GM19372 (cell line): ENCODE data around the gene DHX30.
A peak's percentile ranks its signal among the peaks of the same experiment; 100 is the strongest.
"Not testable (repeated sequence)": the region's sequence is repeated elsewhere in the genome, so short reads cannot be mapped to it uniquely, and the experiment has no call there.

Experiments
- ATAC-seq: cut with Tn5 transposase; IDR thresholded peaks from one replicate; pipeline ENCODE4 v1.9.1; 2021; ENCODE audit warnings: mild to moderate bottlenecking, low read depth, moderate library complexity; ENCODE audit not compliant: unreplicated experiment

The DHX30 gene

GRCh38 chr3:47802734-47803479 is at the start of gene DHX30:
TSS of gene DHX30 (plus strand) at chr3:47803138. CDS start at chr3:47810684, 7,546 bp downstream.
- peak; percentile 88 for ATAC-seq

GRCh38 chr3:47758261-47759025 is 44.5 kb upstream of the DHX30 start:
- ATAC-seq, result no peak

- not testable (repeated sequence) for ATAC-seq
Measured at GRCh38 chr3:47760207-47760606, 42.7 kb upstream of the DHX30 start.

GRCh38 chr3:47761046-47761445 is 41.9 kb upstream of the DHX30 start:
- no peak for ATAC-seq

GRCh38 chr3:47762233-47762632 is 40.7 kb upstream of the DHX30 start:
- ATAC-seq, result no peak

GRCh38 chr3:47766186-47766585 is 36.8 kb upstream of the DHX30 start:
- no peak for ATAC-seq

GRCh38 chr3:47772047-47772446 is 30.9 kb upstream of the DHX30 start:
- ATAC-seq, result no peak

GRCh38 chr3:47772788-47773187 is 30.1 kb upstream of the DHX30 start:
- ATAC-seq, result no peak

- ATAC-seq, result no peak
Measured at GRCh38 chr3:47778746-47779145, 24.2 kb upstream of the DHX30 start.

- ATAC-seq, result peak; percentile 26
Measured at GRCh38 chr3:47780741-47781684, 21.9 kb upstream of the DHX30 start.

- peak; percentile 83 for ATAC-seq
Measured at GRCh38 chr3:47781685-47782445, 21.1 kb upstream of the DHX30 start, which contains the start of gene SMARCC1. TSS of gene SMARCC1 (minus strand) at chr3:47781893. CDS start at chr3:47781797, 96 bp downstream.

GRCh38 chr3:47782446-47783308 is 20.3 kb upstream of the DHX30 start:
- ATAC-seq, result no peak

- ATAC-seq, result no peak
Measured at GRCh38 chr3:47783673-47784072, 19.3 kb upstream of the DHX30 start.

GRCh38 chr3:47791193-47791855 is 11.6 kb upstream of the DHX30 start:
- no peak for ATAC-seq

- no peak for ATAC-seq
Measured at GRCh38 chr3:47792699-47793098, 10.2 kb upstream of the DHX30 start.

- ATAC-seq, result no peak
Measured at GRCh38 chr3:47794544-47794943, 8.4 kb upstream of the DHX30 start.

GRCh38 chr3:47799733-47800132 is 3.2 kb upstream of the DHX30 start:
- no peak for ATAC-seq

GRCh38 chr3:47803480-47804025 is 615 bp downstream of the DHX30 start:
- no peak for ATAC-seq
